GM21529 (cell line): ENCODE data around the gene GLI1.

ENCODE experiments used
- ATAC-seq: cut with Tn5 transposase; IDR thresholded peaks from one replicate; pipeline ENCODE4 v1.9.1; 2021; ENCODE audit not compliant: unreplicated experiment

Gene GLI1

GRCh38 chr12:57518176-57518919 lies 58.8 kb downstream of the GLI1 start:
- no peak for ATAC-seq

GRCh38 chr12:57518920-57519795 lies 59.6 kb downstream of the GLI1 start:
- ATAC-seq: no peak

DNA sequence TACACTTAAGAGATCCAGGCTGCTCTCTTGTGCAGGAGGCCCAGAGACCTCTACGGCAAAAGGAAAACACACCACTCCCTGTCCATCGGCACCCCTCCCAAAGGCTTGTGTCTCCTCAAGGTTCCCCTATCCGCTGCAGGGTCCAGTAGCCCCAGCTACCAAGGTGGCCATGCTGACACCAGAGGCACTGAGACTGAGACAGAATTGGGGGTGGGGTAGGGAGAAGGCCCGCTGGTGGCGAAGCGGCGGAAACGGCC lies 60.1 kb downstream of the GLI1 start:
- ATAC-seq: no peak

DNA sequence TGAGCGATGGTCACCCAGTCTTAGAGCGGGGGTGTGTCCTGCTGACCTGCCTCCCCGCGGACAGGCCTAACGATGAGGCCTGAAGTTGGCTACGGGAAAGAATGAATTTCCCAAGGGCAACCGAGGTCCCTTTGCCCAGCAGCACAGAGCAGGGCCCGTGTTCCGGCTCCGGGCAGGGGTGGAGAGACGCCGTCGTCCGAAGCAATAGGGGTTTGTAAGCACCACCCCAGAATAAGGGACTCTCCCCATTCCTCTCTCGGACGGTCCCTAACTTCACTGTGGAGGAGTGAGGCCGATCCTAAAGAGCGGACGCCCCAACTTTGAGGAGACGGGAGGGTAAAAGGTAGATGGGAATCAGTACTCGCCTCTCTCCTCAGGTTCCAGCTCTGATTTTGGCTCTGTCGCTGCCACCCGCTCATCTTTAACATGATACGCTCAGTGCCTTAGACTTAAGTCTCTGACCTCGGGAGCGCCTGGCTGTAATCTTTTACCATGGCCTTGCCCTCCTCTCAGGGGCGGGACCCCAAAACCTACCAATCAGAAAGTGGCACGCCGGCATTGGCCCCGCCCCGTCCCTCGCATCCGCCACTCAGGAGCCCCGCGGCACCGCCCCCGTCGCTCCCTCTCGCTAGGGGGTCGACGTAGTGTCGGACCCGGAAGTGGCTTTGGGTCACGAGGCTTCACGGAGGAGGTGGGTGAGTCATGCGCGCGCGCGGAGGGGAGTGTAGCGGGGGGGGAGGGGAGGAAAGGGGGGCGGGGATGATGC lies 60.7 kb downstream of the GLI1 start, which contains the start of gene DDIT3:
DDIT3 (minus strand) TSS at position 462 of the 766 bp plus-strand sequence. CDS start 3,108 bp downstream, outside the sequence.
- ATAC-seq: peak; percentile 67

DNA sequence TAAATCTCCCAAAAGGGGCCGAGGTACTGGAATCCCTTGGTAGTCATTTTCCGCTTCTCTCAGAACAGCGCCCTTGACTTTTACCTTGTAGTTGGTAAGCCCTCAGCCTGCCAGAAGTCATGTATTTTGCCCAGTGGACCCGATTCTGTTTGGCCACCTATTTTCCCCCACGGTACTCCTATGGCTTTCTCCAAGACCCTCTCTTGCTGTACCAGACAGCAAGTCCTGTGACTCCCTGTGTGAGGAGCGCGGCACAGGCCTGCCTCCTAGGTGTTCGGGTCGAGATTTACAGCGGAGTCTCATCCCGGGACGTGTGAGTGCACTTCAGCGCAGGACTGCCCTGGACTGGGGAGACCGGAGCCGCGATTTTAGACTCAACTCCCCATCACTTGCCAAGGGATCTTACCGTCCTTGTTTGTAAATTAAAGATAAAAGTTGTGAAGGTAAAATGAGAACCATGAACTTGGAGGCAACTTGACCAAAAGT lies 62.0 kb downstream of the GLI1 start:
- ATAC-seq: no peak
